ENCODE results near the gene TBL1X. TPM values are rescaled to one million over a fixed set of nuclear protein-coding genes. Genes with fewer than 3 reads are reported as not detected.

The TBL1X gene
- total and polyA plus RNA-seq, 2 of the 8 experiments (the other 6 are each of a cell fraction or from before 2014, with no cell fraction given), result 13.3 to 25.6 TPM

- no peak overlapping the region for H3K14ac ChIP-seq (ENCODE audit: insufficient read length)
- no peak overlapping the region for H3K23ac ChIP-seq (ENCODE audit: insufficient read length)
- POLR2A ChIA-PET (ENCODE audit: partially characterized antibody), result no interaction called here
- WGBS, 2 experiments (ENCODE audit: extremely low coverage in 1 of 2, insufficient coverage in 1 of 2, insufficient read length in 1 of 2, insufficient replicate concordance in 2 of 2, low coverage in 1 of 2, low lambda C conversion rate in 2 of 2, missing lambda C conversion rate in 1 of 2), result 66% methylated on average over 11 of the region's 12 CpGs; no CpG with 5 or more reads in 1 of the 2 experiments
- 0 out of 4 replicates have a peak, but pooled peaks cover 0 to 5% of the 10 kb centered on the region in 2 experiments for H3K79me2 ChIP-seq (ENCODE audit: control insufficient read depth in 1 of 2, insufficient read depth in 2 of 2, low read length in 2 of 2)
- H2BK120ac ChIP-seq (replicated peaks; ENCODE audit: low read depth, low read length), result no peak overlapping the region
- H2BK12ac ChIP-seq (ENCODE audit: low read depth, low read length), result no peak overlapping the region
- no peaks in the 10 kb centered on the region for H4K20me1 ChIP-seq (replicated peaks in 1 of 2; ENCODE audit: control insufficient read depth in 1 of 2, insufficient read depth in 2 of 2, low read length in 2 of 2)
- no peak overlapping the region for H4K91ac ChIP-seq (replicated peaks; ENCODE audit: insufficient read length, low read length)
- CTCF ChIA-PET (ENCODE audit: partially characterized antibody), result interaction anchor here (1.3 to 2.0 kb wide), 3 partner anchors 9 to 77 kb away, joined by 3 to 10 read pairs (median 3); no protein-coding TSS in a partner anchor
- H3K79me1 ChIP-seq (ENCODE audit: low read depth, low read length), result no peaks in the 10 kb centered on the region
- H4K8ac ChIP-seq (ENCODE audit: extremely low read depth, insufficient read depth, low read length), result no peak overlapping the region
- H2AFZ ChIP-seq (ENCODE audit: low read length), result no peak overlapping the region
- no peak overlapping the region for H3K9ac ChIP-seq (replicated peaks in 1 of 4; ENCODE audit: extremely low read depth in 1 of 4, low read depth in 3 of 4, low read length in 3 of 4)
- no peak overlapping the region for H2BK15ac ChIP-seq (ENCODE audit: low read length)
- no peaks in the 10 kb centered on the region for H3K27me3 ChIP-seq (replicated peaks in 1 of 4; ENCODE audit: control insufficient read depth in 3 of 4, extremely low read depth in 1 of 4, insufficient read depth in 3 of 4, low read length in 3 of 4)
- H3K4me3 ChIP-seq (ENCODE audit: extremely low read depth in 1 of 4, insufficient read depth in 2 of 4, low read depth in 3 of 4, low read length in 4 of 4), result no peak overlapping the region
- no peak overlapping the region for H3K4me2 ChIP-seq (ENCODE audit: insufficient read depth in 1 of 2, low read depth in 2 of 2, low read length in 2 of 2)
- H3K23me2 ChIP-seq (ENCODE audit: low read depth, low read length), result no peaks in the 10 kb centered on the region
- DNase-seq (ENCODE audit: low read depth in 1 of 2, low spot score in 2 of 2), result no peak
- peaks cover 0 to 3% (median 1%) of the 10 kb centered on the region in 4 experiments; a peak in 2 of 7 replicates for H3K4me1 ChIP-seq (replicated peaks in 1 of 4; ENCODE audit: control insufficient read depth in 3 of 4, insufficient read depth in 4 of 4, low read length in 3 of 4)
- no peak overlapping the region for H2AK5ac ChIP-seq (ENCODE audit: low read depth, low read length)
- H3K4ac ChIP-seq (replicated peaks; ENCODE audit: insufficient read length, low read depth, low read length), result no peak overlapping the region
- H3K18ac ChIP-seq (ENCODE audit: extremely low read depth, low read length), result no peak overlapping the region
- H3K56ac ChIP-seq (replicated peaks; ENCODE audit: insufficient read length, low read depth, low read length), result no peak overlapping the region
- H2BK20ac ChIP-seq (ENCODE audit: low read length), result no peak overlapping the region
- H4K5ac ChIP-seq (ENCODE audit: insufficient read length, low read depth, low read length), result no peak overlapping the region
- FAIRE-seq, result no peak
- no peaks in the 10 kb centered on the region for H3K9me3 ChIP-seq (ENCODE audit: insufficient read depth in 2 of 2, low read depth in 1 of 2, low read length in 1 of 2)
- no peak overlapping the region for H3K27ac ChIP-seq (ENCODE audit: low read depth, low read length)
- no peak overlapping the region for H2BK5ac ChIP-seq (ENCODE audit: low read depth, low read length)
- H3K36me3 ChIP-seq (ENCODE audit: control insufficient read depth in 2 of 4, insufficient read depth in 4 of 4, low read length in 3 of 4), result no peaks in the 10 kb centered on the region
- TF ChIP-seq JUND (IDR thresholded peaks at IDR 0.05; ENCODE audit: low read length) (no peak), CTCF (IDR thresholded peaks at IDR 0.05; ENCODE audit: control extremely low read depth in 1 of 3, insufficient read depth in 1 of 3, low read depth in 1 of 3, low read length in 3 of 3) (peak; percentile 35 to 74 (median 50))
Measured at GRCh38 chrX:9619581-9619980, 154.7 kb downstream of the TBL1X start.

All from H1 (cell line).